SK-N-MC (cell line): ENCODE data around the gene ENTREP1.
A peak's percentile ranks its signal among the peaks of the same experiment; 100 is the strongest.

Source experiments
- DNase-seq: peaks from one replicate; pipeline ENCODE4 v3.0.0-alpha.2; 2011; ENCODE audit warnings: low read depth, low spot score
- H3K27ac ChIP-seq: fragments of 200-600 bp; sonication (generic); 2 replicates; pipeline ENCODE4 v1.5.1; 2016; ENCODE audit warnings: mixed run types
- H3K36me3 ChIP-seq: fragments of 200-600 bp; sonication (generic); 2 replicates; pipeline ENCODE4 v1.6.1; 2017; ENCODE audit warnings: antibody characterized with exemption, low read length, mixed read lengths; ENCODE audit not compliant: insufficient read depth
- H3K4me3 ChIP-seq: fragments of 200-600 bp; sonication (generic); 2 replicates; pipeline ENCODE4 v1.5.1; 2016
- H3K9ac ChIP-seq: fragments of 200-600 bp; sonication (generic); 2 replicates; pipeline ENCODE4 v1.8.0; 2017; ENCODE audit warnings: mixed run types, mixed read lengths; ENCODE audit not compliant: insufficient read length
- H3K9me3 ChIP-seq: fragments of 200-600 bp; sonication (generic); 2 replicates; pipeline ENCODE4 v1.6.1; 2017; ENCODE audit warnings: low read depth, mild to moderate bottlenecking, antibody characterized with exemption, low read length, moderate library complexity, mixed read lengths
- EZH2 ChIP-seq: fragments of 200-600 bp; sonication (generic); IDR thresholded peaks from one replicate; pipeline ENCODE4 v1.6.1; 2017; ENCODE audit warnings: antibody characterized with exemption
- FOXP2 ChIP-seq: optimal IDR thresholded peaks from 2 replicates; pipeline ENCODE3; 2011; ENCODE audit warnings: mild to moderate bottlenecking, moderate library complexity; ENCODE audit not compliant: insufficient read depth; ENCODE audit errors: extremely low read length, control extremely low read depth
- POLR2AphosphoS5 ChIP-seq: IDR thresholded peaks from 2 replicates; pipeline ENCODE4 v1.6.1; 2012; ENCODE audit warnings: mild to moderate bottlenecking, low read depth, low read length, borderline replicate concordance

ENTREP1 gene, protein sequence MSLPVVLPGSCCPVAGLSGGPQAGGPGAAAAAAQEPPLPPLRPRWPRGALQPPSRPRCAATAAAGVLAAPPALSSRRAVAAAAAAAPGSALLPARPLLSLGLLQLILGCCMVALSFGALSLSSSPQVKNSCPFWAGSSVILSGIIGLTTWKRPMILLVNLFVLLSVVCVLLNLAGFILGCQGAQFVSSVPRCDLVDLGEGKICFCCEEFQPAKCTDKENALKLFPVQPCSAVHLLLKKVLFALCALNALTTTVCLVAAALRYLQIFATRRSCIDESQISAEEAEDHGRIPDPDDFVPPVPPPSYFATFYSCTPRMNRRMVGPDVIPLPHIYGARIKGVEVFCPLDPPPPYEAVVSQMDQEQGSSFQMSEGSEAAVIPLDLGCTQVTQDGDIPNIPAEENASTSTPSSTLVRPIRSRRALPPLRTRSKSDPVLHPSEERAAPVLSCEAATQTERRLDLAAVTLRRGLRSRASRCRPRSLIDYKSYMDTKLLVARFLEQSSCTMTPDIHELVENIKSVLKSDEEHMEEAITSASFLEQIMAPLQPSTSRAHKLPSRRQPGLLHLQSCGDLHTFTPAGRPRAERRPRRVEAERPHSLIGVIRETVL

DNA sequence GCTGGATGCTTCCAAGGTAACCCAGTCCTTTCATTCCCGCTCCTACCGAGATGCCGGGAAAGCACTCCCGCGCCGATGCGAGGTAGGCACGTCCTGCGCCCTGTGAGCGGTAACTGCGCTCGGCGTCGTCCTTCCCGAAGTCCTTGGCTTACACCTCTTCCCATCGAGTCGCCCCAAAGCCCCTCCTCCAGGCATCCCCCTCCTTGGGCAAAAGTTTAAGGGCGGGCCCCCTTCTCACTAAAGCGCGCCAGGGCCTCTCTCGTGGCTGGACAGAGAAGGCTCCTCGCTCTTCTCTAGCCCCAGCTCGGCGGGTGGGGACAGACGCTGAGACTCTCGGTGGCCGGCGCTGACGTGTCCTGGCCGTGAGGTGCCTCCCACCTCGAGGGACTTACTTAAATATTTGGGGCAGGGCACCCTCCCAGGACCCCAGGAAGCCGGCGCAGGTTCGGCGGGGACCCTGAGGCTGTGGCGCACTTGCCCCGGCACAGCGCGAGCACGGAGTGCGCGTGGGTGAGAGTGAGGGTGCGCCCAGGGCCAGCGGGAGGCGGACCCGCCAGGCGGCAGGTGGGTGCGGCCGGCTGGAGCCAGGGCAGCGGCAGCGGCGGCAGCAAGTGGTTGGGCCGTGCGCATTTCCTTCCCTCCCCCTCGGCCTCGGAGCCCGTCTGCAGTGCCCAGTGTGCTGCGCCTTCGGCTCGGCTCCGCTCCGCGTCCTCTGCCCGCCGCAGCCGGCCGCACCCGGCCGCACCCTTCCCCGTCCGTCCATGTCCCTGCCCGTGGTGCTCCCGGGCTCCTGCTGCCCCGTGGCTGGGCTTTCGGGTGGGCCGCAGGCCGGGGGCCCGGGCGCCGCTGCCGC lies at the start of gene ENTREP1:
Gene ENTREP1 (plus strand): TSS at position 667 of the 853 bp plus-strand sequence. CDS start 95 bp downstream, at position 762.
- DNase-seq, result no peak
- Histone ChIP-seq H3K9me3 (no peaks in the 10 kb centered on the region), H3K9ac (no peak within 1 kb of the TSS), H3K36me3 (no peaks in the 10 kb centered on the region), H3K27ac (no peak within 1 kb of the TSS), H3K4me3 (no peak within 1 kb of the TSS; the same call in 1 of the 2 replicates)
- TF ChIP-seq EZH2 (peak; percentile 88), POLR2AphosphoS5 (no peak)

DNA sequence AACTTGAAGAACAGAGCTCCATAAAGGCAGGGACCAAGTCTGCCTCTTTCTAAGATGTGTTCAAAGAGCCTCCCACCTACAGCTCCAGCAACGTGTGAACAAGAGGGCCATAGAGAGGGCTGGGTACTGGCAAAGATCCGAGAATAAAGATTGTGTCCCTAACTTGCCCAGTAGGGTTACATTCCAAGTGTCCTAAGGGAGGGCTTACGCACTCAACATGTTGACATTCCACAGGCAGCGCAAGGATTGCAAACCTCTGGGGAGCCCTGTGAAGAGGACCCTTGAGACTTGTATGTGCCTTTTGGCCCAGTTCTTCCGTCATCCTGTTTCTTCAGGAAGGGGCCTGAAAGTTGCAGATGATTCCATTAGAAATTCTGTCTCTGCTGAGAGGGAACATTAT lies 48.2 kb upstream of the ENTREP1 start:
- no peaks in the 10 kb centered on the region for H3K9me3 ChIP-seq
- no peak for DNase-seq
- TF ChIP-seq POLR2AphosphoS5 (no peak), EZH2 (no peak), FOXP2 (no peak)

DNA sequence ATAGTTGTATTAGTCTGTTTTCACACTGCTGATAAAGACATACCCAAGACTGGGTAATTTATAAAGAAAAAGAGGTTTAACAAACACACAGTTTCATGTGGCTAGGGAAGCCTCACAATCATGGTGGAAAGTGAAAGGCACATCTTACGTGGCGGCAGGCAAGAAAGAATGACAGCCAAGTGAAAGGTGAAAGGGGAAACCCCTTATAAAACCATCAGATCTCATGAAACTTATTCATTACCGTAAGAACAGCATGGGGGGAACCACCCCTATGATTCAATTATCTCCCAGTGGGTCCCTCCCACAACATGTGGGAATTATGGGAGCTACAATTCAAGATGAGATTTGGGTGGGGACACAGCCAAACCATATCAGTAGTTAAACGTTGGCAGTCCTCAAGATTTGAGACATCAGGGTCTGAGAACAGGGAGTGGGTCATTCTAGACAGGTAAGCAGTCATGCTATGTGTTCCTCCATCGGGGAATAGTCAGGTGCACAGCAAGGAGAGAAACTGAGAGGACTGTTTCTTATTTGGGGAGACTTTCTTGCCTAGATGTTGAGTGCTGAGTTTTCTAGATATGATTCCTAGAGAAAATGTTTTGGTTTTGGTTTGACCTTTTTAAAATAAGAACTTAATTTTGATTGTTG lies 45.8 kb upstream of the ENTREP1 start:
- H3K27ac ChIP-seq, result no peak overlapping the region
- H3K4me3 ChIP-seq, result no peak overlapping the region
- no peak overlapping the region for H3K9ac ChIP-seq
- DNase-seq, result no peak
- H3K9me3 ChIP-seq, result no peaks in the 10 kb centered on the region
- no peaks in the 10 kb centered on the region for H3K36me3 ChIP-seq
- no peak for TF ChIP-seq FOXP2
- TF ChIP-seq POLR2AphosphoS5, result no peak
- TF ChIP-seq EZH2, result no peak

More for the DNA sequence above, 48.2 kb upstream of the ENTREP1 start:
- H3K4me3 ChIP-seq, result no peak overlapping the region
- no peak overlapping the region for H3K27ac ChIP-seq
- no peaks in the 10 kb centered on the region for H3K36me3 ChIP-seq
- H3K9ac ChIP-seq, result no peak overlapping the region

DNA sequence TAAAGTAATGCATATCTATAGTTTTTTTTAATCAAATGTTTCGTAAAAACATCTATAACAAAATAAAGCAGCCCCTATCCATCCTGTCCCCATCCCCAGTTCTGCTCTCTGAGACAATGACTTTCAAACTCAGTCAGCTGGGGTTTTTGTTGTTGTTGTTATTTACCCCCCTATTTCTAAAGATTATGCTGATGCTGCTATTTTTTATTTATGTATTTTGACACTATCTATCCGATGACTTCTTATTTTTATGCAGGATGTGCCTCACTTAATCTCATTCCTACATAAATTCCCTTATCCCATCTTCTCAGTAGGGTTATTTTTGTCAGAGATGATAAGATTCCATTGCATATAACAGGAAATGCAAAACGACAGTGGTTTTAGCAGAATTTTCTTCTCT lies 45.3 kb upstream of the ENTREP1 start:
- H3K9ac ChIP-seq, result no peak overlapping the region
- no peaks in the 10 kb centered on the region for H3K9me3 ChIP-seq
- no peak overlapping the region for H3K4me3 ChIP-seq
- DNase-seq, result no peak
- TF ChIP-seq POLR2AphosphoS5 (no peak), EZH2 (no peak), FOXP2 (no peak)
- H3K27ac ChIP-seq, result no peak overlapping the region
- no peaks in the 10 kb centered on the region for H3K36me3 ChIP-seq

DNA sequence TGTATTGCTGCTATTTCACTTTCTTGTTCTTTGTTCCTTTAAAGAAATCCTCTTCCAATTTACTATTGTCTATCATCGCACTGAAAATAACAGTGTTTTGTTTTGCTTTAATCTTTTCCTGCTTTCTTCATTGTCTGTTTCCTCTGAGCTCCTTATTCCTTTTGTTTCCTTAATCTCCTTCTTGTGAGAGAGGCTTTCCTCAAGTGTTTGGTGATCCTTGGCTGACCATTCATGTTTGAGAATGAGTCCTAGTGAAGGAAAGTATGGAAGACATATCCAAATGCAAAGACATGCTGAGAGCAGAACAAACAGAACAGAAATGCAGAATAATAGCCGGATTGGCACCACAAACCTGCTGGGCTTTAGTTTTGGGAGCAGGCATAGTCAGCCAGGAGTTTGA lies 42.0 kb upstream of the ENTREP1 start:
- H3K9ac ChIP-seq, result no peak overlapping the region
- H3K9me3 ChIP-seq, result no peaks in the 10 kb centered on the region
- no peak overlapping the region for H3K4me3 ChIP-seq
- no peaks in the 10 kb centered on the region for H3K36me3 ChIP-seq
- TF ChIP-seq EZH2, result no peak
- TF ChIP-seq POLR2AphosphoS5, result no peak
- TF ChIP-seq FOXP2, result no peak
- H3K27ac ChIP-seq, result no peak overlapping the region
- DNase-seq, result no peak

DNA sequence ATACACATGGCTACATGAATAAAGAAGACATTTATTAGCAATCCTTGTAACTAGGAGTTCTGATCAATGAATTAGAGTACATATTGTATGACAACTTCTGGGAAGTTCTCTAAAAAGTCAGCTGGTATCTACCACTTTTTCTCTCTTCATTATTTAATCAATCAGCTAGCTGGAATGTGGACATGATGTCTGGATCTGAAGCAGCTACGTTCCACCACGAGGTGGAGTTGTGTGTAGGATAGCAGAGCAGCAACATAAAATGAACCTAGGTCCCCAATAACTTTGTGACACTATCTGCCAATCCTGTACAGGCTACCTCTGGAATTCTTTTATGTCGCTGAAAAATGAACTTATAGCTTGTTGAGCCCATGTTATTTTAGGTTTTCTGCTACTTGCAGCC lies 32.9 kb upstream of the ENTREP1 start:
- Histone ChIP-seq H3K4me3 (no peak overlapping the region), H3K36me3 (no peaks in the 10 kb centered on the region), H3K9me3 (no peaks in the 10 kb centered on the region), H3K9ac (no peak overlapping the region), H3K27ac (no peak overlapping the region)
- DNase-seq, result no peak
- TF ChIP-seq EZH2 (no peak), FOXP2 (no peak), POLR2AphosphoS5 (no peak)

DNA sequence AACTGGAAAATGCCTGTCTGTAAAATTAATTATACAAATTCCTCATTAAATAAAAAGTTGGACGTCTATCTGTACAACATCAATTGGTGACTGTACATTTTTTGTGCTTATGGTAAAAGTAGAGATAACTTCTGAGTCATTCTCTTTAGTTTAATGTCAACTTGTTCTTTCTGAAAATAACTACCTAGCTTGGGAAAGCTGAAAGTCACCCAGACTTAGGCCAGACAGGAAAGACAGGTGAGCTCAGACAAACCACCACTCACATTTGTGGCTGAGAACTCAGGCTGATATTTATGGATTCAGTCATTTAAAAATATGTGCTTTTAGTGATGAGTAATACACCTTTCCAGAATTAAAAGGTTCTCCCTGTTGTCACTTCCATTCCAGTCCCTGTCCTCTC lies 31.9 kb upstream of the ENTREP1 start:
- Histone ChIP-seq H3K9me3 (no peaks in the 10 kb centered on the region), H3K9ac (no peak overlapping the region), H3K4me3 (no peak overlapping the region), H3K27ac (no peak overlapping the region), H3K36me3 (no peaks in the 10 kb centered on the region)
- TF ChIP-seq FOXP2 (no peak), EZH2 (no peak), POLR2AphosphoS5 (no peak)
- DNase-seq, result no peak
